ENCODE results near the gene SNAPC1. TPM values are rescaled to one million over a fixed set of nuclear protein-coding genes. Genes with fewer than 3 reads are reported as not detected.

Gene SNAPC1, protein sequence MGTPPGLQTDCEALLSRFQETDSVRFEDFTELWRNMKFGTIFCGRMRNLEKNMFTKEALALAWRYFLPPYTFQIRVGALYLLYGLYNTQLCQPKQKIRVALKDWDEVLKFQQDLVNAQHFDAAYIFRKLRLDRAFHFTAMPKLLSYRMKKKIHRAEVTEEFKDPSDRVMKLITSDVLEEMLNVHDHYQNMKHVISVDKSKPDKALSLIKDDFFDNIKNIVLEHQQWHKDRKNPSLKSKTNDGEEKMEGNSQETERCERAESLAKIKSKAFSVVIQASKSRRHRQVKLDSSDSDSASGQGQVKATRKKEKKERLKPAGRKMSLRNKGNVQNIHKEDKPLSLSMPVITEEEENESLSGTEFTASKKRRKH
- 20.8 and 36.6 TPM in 2 replicates for total RNA-seq

DNA sequence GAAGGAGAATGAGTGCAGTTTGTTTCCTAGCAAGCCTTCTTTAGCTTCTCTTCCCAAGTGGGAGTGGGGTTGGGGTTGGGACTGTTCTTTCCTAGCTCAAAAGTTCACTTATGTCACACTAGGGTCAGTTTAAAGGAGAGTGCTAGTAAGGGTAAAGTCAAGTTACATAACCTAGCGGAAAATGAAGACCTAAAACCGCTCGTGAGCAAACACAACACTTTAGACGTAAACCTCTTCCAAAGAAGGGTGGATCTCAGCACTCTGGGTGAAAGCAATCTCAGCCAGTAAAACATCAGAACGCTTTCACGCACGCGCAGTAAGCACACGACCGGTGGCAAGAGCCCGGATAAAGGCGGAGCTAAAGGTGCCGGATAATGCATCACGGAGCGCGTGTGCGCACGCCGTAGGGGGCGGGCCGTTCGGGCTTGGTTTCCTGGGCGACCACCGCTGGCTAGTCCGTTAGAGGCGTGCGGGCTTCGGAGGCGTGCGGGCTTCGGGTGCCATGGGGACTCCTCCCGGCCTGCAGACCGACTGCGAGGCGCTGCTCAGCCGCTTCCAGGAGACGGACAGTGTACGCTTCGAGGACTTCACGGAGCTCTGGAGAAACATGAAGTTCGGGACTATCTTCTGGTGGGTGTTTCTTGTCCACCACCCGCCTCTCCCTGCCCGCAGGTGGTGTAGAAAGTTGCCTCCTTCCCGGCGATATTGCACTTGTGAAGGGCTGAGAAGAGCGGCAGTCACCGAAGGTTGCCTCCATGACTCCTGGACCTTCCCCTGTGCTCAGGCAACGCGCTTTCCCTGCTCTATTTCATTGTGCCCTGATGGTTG lies at the start of gene SNAPC1:
TSS of gene SNAPC1 (plus strand) at position 462 of the 828 bp plus-strand sequence. CDS start at position 503, 41 bp downstream.

DNA sequence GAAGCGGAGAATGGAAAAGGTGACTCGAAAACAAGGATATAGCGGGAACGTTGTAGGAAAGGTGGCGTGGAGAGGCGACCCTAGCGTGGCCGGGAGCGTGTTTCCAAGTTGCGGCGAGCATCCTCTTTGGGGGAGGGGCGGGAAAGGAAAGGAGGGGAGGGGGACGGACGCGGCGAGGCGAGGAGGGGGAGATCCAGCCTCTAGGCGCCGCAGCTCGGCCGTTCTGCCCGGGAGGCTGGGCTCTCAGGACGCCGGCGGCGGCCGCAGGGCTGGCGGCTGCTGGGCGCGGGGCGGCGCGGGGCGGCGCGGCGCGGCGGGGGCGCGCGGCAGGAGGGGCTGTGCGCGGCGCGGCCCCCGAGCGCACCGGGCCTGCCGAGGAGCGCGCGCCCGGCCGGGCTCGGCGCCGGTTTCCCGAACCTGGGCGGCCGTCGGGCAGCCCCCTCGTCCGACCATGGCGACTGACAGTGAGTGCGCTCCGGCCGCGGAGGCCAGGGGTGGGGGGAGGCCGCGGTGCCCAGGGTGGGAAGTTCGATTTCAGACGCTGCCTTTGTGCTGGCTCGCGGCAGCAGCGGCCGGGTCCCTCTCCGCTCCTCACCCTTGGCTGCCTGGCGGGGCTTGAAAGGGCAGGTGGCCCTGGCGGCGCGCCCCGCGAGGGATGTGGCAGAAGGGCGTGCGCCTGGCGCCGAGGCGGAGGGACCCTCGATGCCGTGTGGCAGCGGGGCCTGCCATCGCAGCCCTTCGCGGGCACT lies 50.3 kb downstream of the SNAPC1 start, which contains the start of gene SYT16:
TSS of gene SYT16 (plus strand) at position 357 of the 749 bp plus-strand sequence.

Other genes starting within 250 kb of the SNAPC1 start
- gene HIF1A, start 66.9 kb upstream of the SNAPC1 start, total RNA-seq = 111 and 161 TPM in 2 replicates
- under 0.01 TPM in 2 replicates for gene SYT16, start 50.3 kb downstream of the SNAPC1 start, total RNA-seq